ENCODE measurements around the gene CETP.
A peak's percentile ranks its signal among the peaks of the same experiment; 100 is the strongest.

The CETP gene

GRCh38 chr16:57007530-57007929 lies 45.8 kb downstream of the CETP start:
- intact Hi-C loops (cut with DNase I) = no loop called here

GRCh38 chr16:57008440-57008839 lies 46.7 kb downstream of the CETP start:
- DNase-seq = no peak
- intact Hi-C loops (cut with DNase I) = no loop called here

More at GRCh38 chr16:57007530-57007929, 45.8 kb downstream of the CETP start:
- DNase-seq = no peak

- no peak for DNase-seq
- intact Hi-C loops (cut with DNase I) = no loop called here
These were observed 48.0 kb downstream of the CETP start for GRCh38 chr16:57009643-57010170.

GRCh38 chr16:57012353-57012752 lies 50.6 kb downstream of the CETP start:
- intact Hi-C loops (cut with DNase I) = no loop called here
- no peak for DNase-seq

DNA sequence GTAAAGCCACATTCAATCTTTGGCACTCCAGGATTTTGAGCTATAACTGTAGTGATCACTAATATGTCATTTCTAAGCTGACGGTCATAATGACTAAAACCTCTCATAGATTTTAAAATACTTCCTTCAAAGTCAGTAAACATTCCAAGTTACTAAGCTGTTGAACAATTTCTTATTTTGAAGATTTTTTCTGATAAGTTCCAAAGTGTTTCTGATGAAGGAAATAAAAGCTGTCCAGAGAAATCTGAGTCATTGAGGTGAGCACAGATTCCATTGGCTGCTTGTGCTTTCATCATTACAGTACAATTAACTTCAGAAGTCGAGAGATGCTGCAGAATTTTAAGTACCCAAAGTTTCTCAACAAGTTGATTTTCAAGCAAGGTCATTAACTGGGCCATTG lies 51.5 kb downstream of the CETP start:
- no peak for DNase-seq
- intact Hi-C loops (cut with DNase I) = no loop called here

- no peak for DNase-seq
- intact Hi-C loops (cut with DNase I) = no loop called here
These were observed 52.2 kb downstream of the CETP start for GRCh38 chr16:57013902-57014301.

- no peak for DNase-seq
- intact Hi-C loops (cut with DNase I) = no loop called here
These were observed 54.6 kb downstream of the CETP start for GRCh38 chr16:57016301-57016700.

GRCh38 chr16:57016831-57017230 lies 55.1 kb downstream of the CETP start:
- no peak for DNase-seq
- intact Hi-C loops (cut with DNase I) = no loop called here

- DNase-seq = no peak
These were observed 55.5 kb downstream of the CETP start for GRCh38 chr16:57017251-57017650.

GRCh38 chr16:57019746-57020145 lies 58.0 kb downstream of the CETP start:
- peak in 1 of 10 donors; percentile 9 for DNase-seq
- intact Hi-C loops (cut with DNase I) = no loop called here

More at GRCh38 chr16:57017251-57017650, 55.5 kb downstream of the CETP start:
- intact Hi-C loops (cut with DNase I) = no loop called here

- peak in 1 of 10 donors; percentile 53 for DNase-seq
- intact Hi-C loops (cut with DNase I) = no loop called here
These were observed 58.9 kb downstream of the CETP start for GRCh38 chr16:57020651-57021050.

- intact Hi-C loops (cut with DNase I) = no loop called here
These were observed 60.0 kb downstream of the CETP start for GRCh38 chr16:57021757-57022156.

DNA sequence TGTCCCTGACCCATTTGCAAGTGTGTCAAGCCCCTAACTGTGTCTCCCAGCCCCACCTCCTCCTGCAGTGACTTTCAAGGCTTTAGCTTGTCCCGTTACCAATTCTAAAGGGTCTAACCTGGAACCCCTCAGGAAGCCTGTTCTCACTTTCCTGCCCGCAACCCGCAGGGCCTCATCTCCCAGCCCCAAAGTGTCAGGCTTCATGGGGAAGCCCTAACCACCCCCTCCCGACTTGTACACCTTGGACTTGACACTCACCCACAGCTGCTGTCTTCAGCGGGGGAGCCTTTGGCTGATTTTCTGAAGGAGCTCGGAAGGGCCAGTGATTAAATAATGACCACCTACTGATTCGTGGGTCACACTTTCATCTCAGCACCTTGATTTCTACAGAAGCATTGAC lies 60.7 kb downstream of the CETP start:
- intact Hi-C loops (cut with DNase I) = no loop called here
- DNase-seq = no peak

More at GRCh38 chr16:57021757-57022156, 60.0 kb downstream of the CETP start:
- DNase-seq = peak in 1 of 10 donors; percentile 11

GRCh38 chr16:57023541-57024249 lies 61.9 kb downstream of the CETP start:
- intact Hi-C loops (cut with DNase I) = no loop called here
- DNase-seq = peak in 1 of 10 donors; percentile 66

- intact Hi-C loops (cut with DNase I) = no loop called here
- DNase-seq = peak in 1 of 10 donors; percentile 71
These were observed 63.3 kb downstream of the CETP start for GRCh38 chr16:57024894-57025680.

DNA sequence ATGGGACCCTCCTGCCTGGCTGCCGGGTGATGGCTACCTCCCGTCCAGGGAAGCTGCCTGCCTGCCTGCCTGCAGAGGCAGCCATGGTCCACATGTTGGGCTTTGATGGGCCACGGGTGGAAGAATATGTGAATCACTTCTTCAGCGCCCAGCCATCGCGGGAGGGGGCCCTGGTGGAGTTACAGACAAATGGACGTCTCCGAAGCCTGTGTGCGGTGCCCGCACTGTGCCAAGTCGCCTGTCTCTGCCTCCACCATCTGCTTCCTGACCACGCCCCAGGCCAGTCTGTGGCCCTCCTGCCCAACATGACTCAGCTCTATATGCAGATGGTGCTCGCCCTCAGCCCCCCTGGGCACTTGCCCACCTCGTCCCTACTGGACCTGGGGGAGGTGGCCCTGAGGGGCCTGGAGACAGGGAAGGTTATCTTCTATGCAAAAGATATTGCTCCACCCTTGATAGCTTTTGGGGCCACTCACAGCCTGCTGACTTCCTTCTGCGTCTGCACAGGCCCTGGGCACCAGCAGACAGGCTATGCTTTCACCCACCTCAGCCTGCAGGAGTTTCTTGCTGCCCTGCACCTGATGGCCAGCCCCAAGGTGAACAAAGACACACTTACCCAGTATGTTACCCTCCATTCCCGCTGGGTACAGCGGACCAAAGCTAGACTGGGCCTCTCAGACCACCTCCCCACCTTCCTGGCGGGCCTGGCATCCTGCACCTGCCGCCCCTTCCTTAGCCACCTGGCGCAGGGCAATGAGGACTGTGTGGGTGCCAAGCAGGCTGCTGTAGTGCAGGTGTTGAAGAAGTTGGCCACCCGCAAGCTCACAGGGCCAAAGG lies 64.4 kb downstream of the CETP start:
- intact Hi-C loops (cut with DNase I) = no loop called here
- peak in 1 of 10 donors; percentile 76 for DNase-seq

DNA sequence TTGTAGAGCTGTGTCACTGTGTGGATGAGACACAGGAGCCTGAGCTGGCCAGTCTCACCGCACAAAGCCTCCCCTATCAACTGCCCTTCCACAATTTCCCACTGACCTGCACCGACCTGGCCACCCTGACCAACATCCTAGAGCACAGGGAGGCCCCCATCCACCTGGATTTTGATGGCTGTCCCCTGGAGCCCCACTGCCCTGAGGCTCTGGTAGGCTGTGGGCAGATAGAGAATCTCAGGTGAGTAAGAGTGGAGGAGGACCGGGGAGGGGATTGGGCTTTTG lies 65.0 kb downstream of the CETP start:
- intact Hi-C loops (cut with DNase I) = no loop called here
- peak in 1 of 10 donors; percentile 30 for DNase-seq

DNA sequence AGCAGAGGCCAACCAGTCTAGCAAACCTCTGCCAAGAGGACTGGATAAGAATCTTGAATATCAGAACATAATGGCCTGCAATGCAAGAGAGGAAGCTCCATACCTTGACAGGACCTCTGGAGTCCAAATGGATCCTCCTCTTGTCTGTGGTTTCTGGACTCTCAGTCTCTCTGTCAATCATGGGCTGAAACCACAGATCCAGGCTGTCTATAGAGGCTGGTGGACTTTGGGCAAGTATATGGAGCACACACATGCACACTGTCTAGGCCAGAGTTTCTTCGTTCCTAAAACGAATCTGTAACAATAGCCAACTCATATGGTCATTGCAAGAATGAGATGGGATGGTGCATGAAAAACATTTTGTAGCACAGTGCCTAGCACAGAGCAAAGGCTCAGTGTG lies 65.3 kb downstream of the CETP start:
- no peak for DNase-seq
- intact Hi-C loops (cut with DNase I) = no loop called here

GRCh38 chr16:57028086-57028485 lies 66.3 kb downstream of the CETP start:
- intact Hi-C loops (cut with DNase I) = no loop called here
- DNase-seq = no peak

DNA sequence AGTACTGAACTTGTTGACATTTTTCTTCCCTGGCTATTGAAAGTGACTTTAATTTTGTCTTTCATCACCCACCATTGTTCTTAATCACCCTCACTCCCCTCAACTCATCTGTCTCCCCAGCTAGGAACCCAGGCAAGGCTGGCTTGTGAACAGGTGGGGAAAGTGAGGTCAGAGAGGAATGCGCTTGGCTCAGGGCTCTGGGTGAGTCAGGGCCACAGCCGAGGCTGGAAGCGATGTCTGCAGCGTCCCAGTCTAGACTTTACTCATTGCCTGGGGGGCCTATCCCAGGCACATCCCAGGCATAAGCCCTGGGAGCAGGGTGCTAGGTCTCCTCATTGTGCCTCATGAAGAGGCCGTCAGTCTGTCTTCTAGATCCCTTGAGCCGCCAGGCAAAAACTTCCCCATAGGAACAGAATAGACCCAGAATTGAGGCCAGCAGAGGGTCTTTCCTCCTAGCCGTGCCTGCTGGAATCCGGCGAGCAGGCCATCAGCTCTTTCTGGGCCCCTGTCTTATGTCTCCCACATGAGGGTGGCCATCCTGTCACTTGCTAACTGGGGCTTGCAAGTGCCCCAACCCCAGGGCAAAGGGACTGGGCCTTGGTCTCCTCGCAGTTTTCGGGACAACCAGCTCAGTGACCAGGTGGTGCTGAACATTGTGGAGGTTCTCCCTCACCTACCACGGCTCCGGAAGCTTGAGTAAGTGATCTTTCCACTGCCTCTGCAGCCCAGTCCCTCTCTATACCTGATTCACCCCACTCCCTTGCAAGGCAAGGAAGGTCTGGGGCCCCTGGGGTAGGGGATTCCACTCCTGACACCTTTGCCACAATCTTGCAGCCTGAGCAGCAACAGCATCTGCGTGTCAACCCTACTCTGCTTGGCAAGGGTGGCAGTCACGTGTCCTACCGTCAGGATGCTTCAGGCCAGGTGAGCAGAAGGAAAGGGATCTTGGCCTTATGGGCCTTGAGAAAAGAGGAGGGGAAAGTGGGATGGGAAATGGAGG lies 67.7 kb downstream of the CETP start:
- intact Hi-C loops (cut with DNase I) = no loop called here
- peak in 1 of 10 donors; percentile 24 for DNase-seq

Data from posterior cingulate gyrus (tissue), 11 donors.